Renal cortex interstitium (tissue), 3 donors: ENCODE results near the gene OVAAL. TPM values are rescaled to one million over a fixed set of nuclear protein-coding genes. Genes with fewer than 3 reads are reported as not detected.

Experiments used
- polyA plus RNA-seq, 3 donors: library from polyadenylated mRNA; unstranded; fragments of 120-200 nt; gene quantifications; one replicate each; pipeline ENCODE4 v1.2.1, GENCODE V29; 2013; ENCODE audit not compliant: insufficient read length in 3 of 3

OVAAL gene
- polyA plus RNA-seq, 3 donors = not detected

Other genes with a start within 250 kb of the OVAAL start
- gene ACBD6, start 56.4 kb upstream of the OVAAL start, polyA plus RNA-seq = 10 to 100 TPM; 68.9 to 79.7 (median 71.2) TPM
- 10 to 100 TPM; 36.3 to 40.1 (median 37.2) TPM for gene XPR1, start 73.1 kb downstream of the OVAAL start, polyA plus RNA-seq